ENCODE results near the gene MCF2L.

DNA sequence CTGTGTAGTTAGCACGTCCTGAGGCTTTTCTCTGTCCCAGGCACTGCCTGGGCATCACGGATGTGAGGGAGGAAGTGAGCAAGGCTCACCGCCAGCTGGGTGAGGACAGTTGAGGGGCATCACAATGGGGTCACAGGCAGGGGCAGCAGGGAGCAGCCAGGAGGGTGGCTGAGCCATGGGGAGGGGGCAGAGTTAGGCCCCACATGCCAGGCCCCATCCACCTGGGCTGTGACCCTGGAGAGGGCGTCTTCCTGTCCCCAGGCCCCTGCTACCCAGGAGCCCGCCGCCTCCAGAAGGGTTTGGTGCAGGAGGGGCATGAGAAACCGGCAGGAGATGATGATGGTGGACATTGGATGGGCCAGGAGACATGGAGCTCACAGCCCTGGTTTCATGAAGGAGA lies 79.8 kb downstream of the MCF2L start:
- TF ChIP-seq, protein P1, sequence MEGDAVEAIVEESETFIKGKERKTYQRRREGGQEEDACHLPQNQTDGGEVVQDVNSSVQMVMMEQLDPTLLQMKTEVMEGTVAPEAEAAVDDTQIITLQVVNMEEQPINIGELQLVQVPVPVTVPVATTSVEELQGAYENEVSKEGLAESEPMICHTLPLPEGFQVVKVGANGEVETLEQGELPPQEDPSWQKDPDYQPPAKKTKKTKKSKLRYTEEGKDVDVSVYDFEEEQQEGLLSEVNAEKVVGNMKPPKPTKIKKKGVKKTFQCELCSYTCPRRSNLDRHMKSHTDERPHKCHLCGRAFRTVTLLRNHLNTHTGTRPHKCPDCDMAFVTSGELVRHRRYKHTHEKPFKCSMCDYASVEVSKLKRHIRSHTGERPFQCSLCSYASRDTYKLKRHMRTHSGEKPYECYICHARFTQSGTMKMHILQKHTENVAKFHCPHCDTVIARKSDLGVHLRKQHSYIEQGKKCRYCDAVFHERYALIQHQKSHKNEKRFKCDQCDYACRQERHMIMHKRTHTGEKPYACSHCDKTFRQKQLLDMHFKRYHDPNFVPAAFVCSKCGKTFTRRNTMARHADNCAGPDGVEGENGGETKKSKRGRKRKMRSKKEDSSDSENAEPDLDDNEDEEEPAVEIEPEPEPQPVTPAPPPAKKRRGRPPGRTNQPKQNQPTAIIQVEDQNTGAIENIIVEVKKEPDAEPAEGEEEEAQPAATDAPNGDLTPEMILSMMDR (conservative IDR thresholded peaks at IDR 0.05; ENCODE audit: low read depth in 2 of 2): no peak
- no peak for TF ChIP-seq CREB1 (CRISPR knock-in tag; IDR thresholded peaks at IDR 0.05; ENCODE audit: low read depth)
- TF ChIP-seq, protein P2, sequence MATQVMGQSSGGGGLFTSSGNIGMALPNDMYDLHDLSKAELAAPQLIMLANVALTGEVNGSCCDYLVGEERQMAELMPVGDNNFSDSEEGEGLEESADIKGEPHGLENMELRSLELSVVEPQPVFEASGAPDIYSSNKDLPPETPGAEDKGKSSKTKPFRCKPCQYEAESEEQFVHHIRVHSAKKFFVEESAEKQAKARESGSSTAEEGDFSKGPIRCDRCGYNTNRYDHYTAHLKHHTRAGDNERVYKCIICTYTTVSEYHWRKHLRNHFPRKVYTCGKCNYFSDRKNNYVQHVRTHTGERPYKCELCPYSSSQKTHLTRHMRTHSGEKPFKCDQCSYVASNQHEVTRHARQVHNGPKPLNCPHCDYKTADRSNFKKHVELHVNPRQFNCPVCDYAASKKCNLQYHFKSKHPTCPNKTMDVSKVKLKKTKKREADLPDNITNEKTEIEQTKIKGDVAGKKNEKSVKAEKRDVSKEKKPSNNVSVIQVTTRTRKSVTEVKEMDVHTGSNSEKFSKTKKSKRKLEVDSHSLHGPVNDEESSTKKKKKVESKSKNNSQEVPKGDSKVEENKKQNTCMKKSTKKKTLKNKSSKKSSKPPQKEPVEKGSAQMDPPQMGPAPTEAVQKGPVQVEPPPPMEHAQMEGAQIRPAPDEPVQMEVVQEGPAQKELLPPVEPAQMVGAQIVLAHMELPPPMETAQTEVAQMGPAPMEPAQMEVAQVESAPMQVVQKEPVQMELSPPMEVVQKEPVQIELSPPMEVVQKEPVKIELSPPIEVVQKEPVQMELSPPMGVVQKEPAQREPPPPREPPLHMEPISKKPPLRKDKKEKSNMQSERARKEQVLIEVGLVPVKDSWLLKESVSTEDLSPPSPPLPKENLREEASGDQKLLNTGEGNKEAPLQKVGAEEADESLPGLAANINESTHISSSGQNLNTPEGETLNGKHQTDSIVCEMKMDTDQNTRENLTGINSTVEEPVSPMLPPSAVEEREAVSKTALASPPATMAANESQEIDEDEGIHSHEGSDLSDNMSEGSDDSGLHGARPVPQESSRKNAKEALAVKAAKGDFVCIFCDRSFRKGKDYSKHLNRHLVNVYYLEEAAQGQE (IDR thresholded peaks at IDR 0.05; ENCODE audit: unreplicated experiment): no peak
- no peak for TF ChIP-seq POLR2AphosphoS5 (IDR thresholded peaks at IDR 0.05; ENCODE audit: low read depth)
- no peak for TF ChIP-seq EZH2 (IDR thresholded peaks at IDR 0.05; ENCODE audit: low read depth, unreplicated experiment)
- TF ChIP-seq NANOG (IDR thresholded peaks at IDR 0.05; ENCODE audit: borderline replicate concordance): no peak
- no peak for TF ChIP-seq STAT1 (IDR thresholded peaks at IDR 0.05; ENCODE audit: unreplicated experiment)
- no peak for TF ChIP-seq EZH2phosphoT487 (IDR thresholded peaks at IDR 0.05; ENCODE audit: unreplicated experiment)
- TF ChIP-seq, protein P3, sequence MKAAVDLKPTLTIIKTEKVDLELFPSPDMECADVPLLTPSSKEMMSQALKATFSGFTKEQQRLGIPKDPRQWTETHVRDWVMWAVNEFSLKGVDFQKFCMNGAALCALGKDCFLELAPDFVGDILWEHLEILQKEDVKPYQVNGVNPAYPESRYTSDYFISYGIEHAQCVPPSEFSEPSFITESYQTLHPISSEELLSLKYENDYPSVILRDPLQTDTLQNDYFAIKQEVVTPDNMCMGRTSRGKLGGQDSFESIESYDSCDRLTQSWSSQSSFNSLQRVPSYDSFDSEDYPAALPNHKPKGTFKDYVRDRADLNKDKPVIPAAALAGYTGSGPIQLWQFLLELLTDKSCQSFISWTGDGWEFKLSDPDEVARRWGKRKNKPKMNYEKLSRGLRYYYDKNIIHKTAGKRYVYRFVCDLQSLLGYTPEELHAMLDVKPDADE (IDR thresholded peaks at IDR 0.05): no peak
- no peak for TF ChIP-seq JUNB (IDR thresholded peaks at IDR 0.05; ENCODE audit: unreplicated experiment)
- no peak for TF ChIP-seq ZNF331 (CRISPR knock-in tag; IDR thresholded peaks at IDR 0.05; ENCODE audit: low read depth)
